Osteoblast (primary cell): ENCODE results near the gene ADGRD1. TPM values are rescaled to one million over a fixed set of nuclear protein-coding genes. Genes with fewer than 3 reads are reported as not detected.

Experiments
- DNase-seq: peaks from one replicate; pipeline ENCODE4 v3.0.0; 2011; ENCODE audit warnings: low spot score, mixed read lengths; ENCODE audit not compliant: insufficient read length; ENCODE audit errors: missing footprints
- H2AFZ ChIP-seq: 2 replicates; pipeline ENCODE4 v1.6.0; 2011; ENCODE audit warnings: mild to moderate bottlenecking, low read length
- H3K27ac ChIP-seq: 2 replicates; pipeline ENCODE4 v1.5.1; 2011; ENCODE audit warnings: mild to moderate bottlenecking, low read depth, low read length, moderate library complexity
- H3K27me3 ChIP-seq: 2 replicates; pipeline ENCODE4 v1.6.0; 2012; ENCODE audit warnings: mild to moderate bottlenecking, control low read depth, inconsistent platforms, low read length, moderate library complexity; ENCODE audit not compliant: insufficient read depth
- H3K36me3 ChIP-seq: 2 replicates; pipeline ENCODE4 v1.5.1; 2011; ENCODE audit warnings: mild to moderate bottlenecking, low read length, control low read depth, moderate library complexity; ENCODE audit not compliant: insufficient read depth
- H3K4me1 ChIP-seq: 2 replicates; pipeline ENCODE4 v1.5.1; 2011; ENCODE audit warnings: mild to moderate bottlenecking, low read length, control low read depth, moderate library complexity; ENCODE audit not compliant: insufficient read depth
- H3K4me2 ChIP-seq: 2 replicates; pipeline ENCODE4 v1.6.0; 2011; ENCODE audit warnings: mild to moderate bottlenecking, low read length; ENCODE audit not compliant: insufficient read depth
- H3K4me3 ChIP-seq: fragments of 200-600 bp; sonication (generic); 3 replicates; pipeline ENCODE4 v1.5.1; 2012; ENCODE audit warnings: mild to moderate bottlenecking, low read length, inconsistent platforms; ENCODE audit not compliant: insufficient read depth
- H3K79me2 ChIP-seq: 2 replicates; pipeline ENCODE4 v1.6.0; 2012; ENCODE audit warnings: mild to moderate bottlenecking, low read length, control low read depth, inconsistent platforms; ENCODE audit not compliant: insufficient read depth
- H3K9me3 ChIP-seq: 2 replicates; pipeline ENCODE4 v1.5.1; 2011; ENCODE audit warnings: low read depth, low read length, control low read depth
- H4K20me1 ChIP-seq: 2 replicates; pipeline ENCODE4 v1.6.0; 2012; ENCODE audit warnings: mild to moderate bottlenecking, low read length, control low read depth; ENCODE audit not compliant: insufficient read depth
- CTCF ChIP-seq: IDR thresholded peaks from 2 replicates; pipeline ENCODE4 v1.5.1; 2011; ENCODE audit warnings: mild to moderate bottlenecking, low read depth, low read length, moderate library complexity; ENCODE audit errors: extremely low read depth
- total RNA-seq: library from RNA; depleted of rRNA; stranded (reverse); fragments of >200 nt; gene quantifications from 2 replicates; pipeline ENCODE4 v1.2.3, GENCODE V29; 2012

The ADGRD1 gene
- total RNA-seq, 1 donor = 0.72 TPM

GRCh38 chr12:131134523-131135310 lies 181.0 kb downstream of the ADGRD1 start:
- TF ChIP-seq CTCF = no peak
- H3K4me1 ChIP-seq = no peaks in the 10 kb centered on the region
- DNase-seq = peak; percentile 62
- H4K20me1 ChIP-seq = no peaks in the 10 kb centered on the region
- H3K4me3 ChIP-seq = no peak overlapping the region
- H3K27me3 ChIP-seq = no peaks in the 10 kb centered on the region
- no peaks in the 10 kb centered on the region for H3K79me2 ChIP-seq
- H3K4me2 ChIP-seq = no peak overlapping the region
- no peak overlapping the region for H3K27ac ChIP-seq
- no peak overlapping the region for H2AFZ ChIP-seq
- no peaks in the 10 kb centered on the region for H3K9me3 ChIP-seq
- no peaks in the 10 kb centered on the region for H3K36me3 ChIP-seq

- H2AFZ ChIP-seq = no peak overlapping the region
- no peaks in the 10 kb centered on the region for H3K36me3 ChIP-seq
- no peaks in the 10 kb centered on the region for H3K79me2 ChIP-seq
- H3K4me2 ChIP-seq = no peak overlapping the region
- H3K9me3 ChIP-seq = no peaks in the 10 kb centered on the region
- no peaks in the 10 kb centered on the region for H3K4me1 ChIP-seq
- TF ChIP-seq CTCF = no peak
- no peak overlapping the region for H3K4me3 ChIP-seq
- DNase-seq = peak; percentile 68
- H3K27ac ChIP-seq = no peak overlapping the region
- H4K20me1 ChIP-seq = no peaks in the 10 kb centered on the region
- no peaks in the 10 kb centered on the region for H3K27me3 ChIP-seq
Measured at GRCh38 chr12:131135311-131135785, 181.6 kb downstream of the ADGRD1 start.

GRCh38 chr12:131135786-131136538 lies 182.3 kb downstream of the ADGRD1 start:
- peak; percentile 56 for DNase-seq
- H3K4me1 ChIP-seq = no peaks in the 10 kb centered on the region
- H3K27ac ChIP-seq = no peak overlapping the region
- no peaks in the 10 kb centered on the region for H3K79me2 ChIP-seq
- no peaks in the 10 kb centered on the region for H3K9me3 ChIP-seq
- H3K4me2 ChIP-seq = no peak overlapping the region
- no peaks in the 10 kb centered on the region for H4K20me1 ChIP-seq
- no peak for TF ChIP-seq CTCF
- H3K27me3 ChIP-seq = no peaks in the 10 kb centered on the region
- no peak overlapping the region for H3K4me3 ChIP-seq
- no peak overlapping the region for H2AFZ ChIP-seq
- H3K36me3 ChIP-seq = no peaks in the 10 kb centered on the region

DNA sequence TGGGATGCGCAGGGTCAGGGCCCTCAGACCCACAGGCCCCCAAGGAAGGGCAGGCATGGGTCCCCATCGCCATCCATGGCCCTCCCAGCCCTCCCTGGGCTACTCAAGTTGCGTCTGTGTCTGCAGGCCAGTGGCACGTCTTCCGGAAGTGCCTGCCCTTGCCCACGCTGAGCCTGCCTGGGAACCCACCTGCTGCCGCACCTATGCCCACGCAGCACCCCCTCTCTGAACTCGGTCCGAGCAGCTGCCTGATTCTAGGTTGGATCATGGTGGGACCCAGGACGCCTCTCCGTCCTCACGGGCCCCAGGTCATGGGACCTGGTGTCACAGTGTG lies 182.8 kb downstream of the ADGRD1 start:
- no peak for DNase-seq
- Histone ChIP-seq H3K4me2 (no peak overlapping the region), H3K36me3 (no peaks in the 10 kb centered on the region), H2AFZ (no peak overlapping the region), H3K79me2 (no peaks in the 10 kb centered on the region), H3K27ac (no peak overlapping the region), H3K4me3 (no peak overlapping the region), H3K9me3 (no peaks in the 10 kb centered on the region), H3K4me1 (no peaks in the 10 kb centered on the region), H3K27me3 (no peaks in the 10 kb centered on the region), H4K20me1 (no peaks in the 10 kb centered on the region)
- TF ChIP-seq CTCF = no peak
